Endothelial cell of umbilical vein (primary cell): ENCODE measurements around the gene CRYL1. TPM values are rescaled to one million over a fixed set of nuclear protein-coding genes. Genes with fewer than 3 reads are reported as not detected.

Source experiments
- BruUV-seq: library from RNA; stranded (reverse); fragments of 400-500 nt; replicated peaks from 2 replicates; lab custom pipeline; 2021; lab: Mats Ljungman, UMichigan
- CTCF ChIA-PET: fragments of 300-600, 350-600 bp; sonication (Branson Sonifier 250); formaldehyde crosslinking; loops from one replicate; lab custom pipeline; 2021; ENCODE audit warnings: antibody characterized with exemption, inconsistent platforms; lab: Charles Lee
- POLR2A ChIA-PET: fragments of 300-600, 350-600 bp; sonication (Branson Sonifier 250); formaldehyde crosslinking; loops from one replicate; lab custom pipeline; 2021; ENCODE audit warnings: antibody characterized with exemption, inconsistent platforms; lab: Charles Lee
- DNase-seq: peaks from one replicate; pipeline ENCODE4 v3.0.0-alpha.2; 2011; ENCODE audit warnings: low read depth, low spot score
- FAIRE-seq: peaks from 2 replicates; lab custom pipeline; 2011; peaks lifted over from hg19 to GRCh38; lab: Jason Lieb, UNC
- H2AFZ ChIP-seq: 2 replicates; pipeline ENCODE4 v1.6.0; 2012; ENCODE audit warnings: low read depth, low read length, control low read depth, inconsistent platforms
- H3K27ac ChIP-seq: 2 replicates; pipeline ENCODE4 v1.5.1; 2011; ENCODE audit warnings: low read depth, mild to moderate bottlenecking, control low read depth, low read length, moderate library complexity; ENCODE audit not compliant: insufficient read depth
- H3K27me3 ChIP-seq, 2 experiments: 2 replicates each; pipeline versions ENCODE4 v1.6.0 to v1.6.1; 2011; ENCODE audit warnings: low read length in 2 of 2, mixed read lengths in 1 of 2; ENCODE audit not compliant: control insufficient read depth in 2 of 2, insufficient read depth in 2 of 2
- H3K36me3 ChIP-seq, 2 experiments: 2 replicates in 1 of 2; 3 replicates in 1 of 2; pipeline ENCODE4 v1.5.1; 2011; ENCODE audit warnings: low read length in 2 of 2, mild to moderate bottlenecking in 1 of 2, moderate library complexity in 1 of 2; ENCODE audit not compliant: control insufficient read depth in 2 of 2, insufficient read depth in 2 of 2; ENCODE audit errors: extremely low read depth in 1 of 2
- H3K4me1 ChIP-seq: 3 replicates; pipeline ENCODE4 v1.5.1; 2011; ENCODE audit warnings: mild to moderate bottlenecking, low read length; ENCODE audit not compliant: control insufficient read depth, insufficient read depth; ENCODE audit errors: extremely low read depth
- H3K4me2 ChIP-seq: 2 replicates; pipeline ENCODE4 v1.6.1; 2011; ENCODE audit warnings: low read length, control low read depth, mixed read lengths; ENCODE audit not compliant: insufficient read depth
- H3K4me3 ChIP-seq, 3 experiments: fragments of 200-600 bp in 1 of 3; sonication (generic), shearing (Covaris generic) in 1 of 3; replicated peaks in 1 of 3; 2 replicates each; pipeline ENCODE4 v1.5.1; 2011 to 2016; ENCODE audit warnings: control low read depth in 3 of 3, low read length in 3 of 3, mild to moderate bottlenecking in 2 of 3, inconsistent platforms in 1 of 3, low read depth in 1 of 3, moderate library complexity in 1 of 3; ENCODE audit not compliant: insufficient read depth in 1 of 3
- H3K79me2 ChIP-seq: 2 replicates; pipeline ENCODE4 v1.6.0; 2012; ENCODE audit warnings: low read length, inconsistent platforms; ENCODE audit not compliant: control insufficient read depth, insufficient read depth
- H3K9ac ChIP-seq: replicated peaks from 2 replicates; pipeline ENCODE3; 2011; ENCODE audit warnings: low read length, control low read depth; ENCODE audit not compliant: insufficient read depth; ENCODE audit errors: extremely low read depth
- H3K9me1 ChIP-seq: replicated peaks from 3 replicates; pipeline ENCODE4 v1.6.0; 2011; ENCODE audit warnings: mild to moderate bottlenecking, low read length; ENCODE audit not compliant: control insufficient read depth, insufficient read depth; ENCODE audit errors: extremely low read depth
- H3K9me3 ChIP-seq: replicated peaks from 2 replicates; pipeline ENCODE4 v1.5.1; 2012; ENCODE audit warnings: low read length, inconsistent platforms; ENCODE audit not compliant: control insufficient read depth, insufficient read depth
- H4K20me1 ChIP-seq: replicated peaks from 2 replicates; pipeline ENCODE3; 2011; ENCODE audit warnings: mild to moderate bottlenecking, low read length; ENCODE audit not compliant: control insufficient read depth, insufficient read depth; ENCODE audit errors: extremely low read depth
- EZH2 ChIP-seq: IDR thresholded peaks from 2 replicates; pipeline ENCODE4 v1.6.1; 2012; ENCODE audit warnings: borderline replicate concordance, low read depth, mild to moderate bottlenecking, moderate library complexity, low read length, inconsistent platforms; ENCODE audit not compliant: severe bottlenecking
- FOS ChIP-seq: IDR thresholded peaks from 2 replicates; pipeline ENCODE4 v1.6.1; 2011; ENCODE audit warnings: mild to moderate bottlenecking, low read length, moderate library complexity, borderline replicate concordance; ENCODE audit not compliant: insufficient read depth
- GATA2 ChIP-seq: IDR thresholded peaks from 2 replicates; pipeline ENCODE4 v1.7.0; 2011; ENCODE audit warnings: low read depth, mild to moderate bottlenecking, moderate library complexity, mixed read lengths, low read length; ENCODE audit not compliant: insufficient read length, insufficient read depth
- JUN ChIP-seq: IDR thresholded peaks from 2 replicates; pipeline ENCODE4 v1.6.1; 2011; ENCODE audit warnings: borderline replicate concordance, low read depth; ENCODE audit not compliant: insufficient read length, insufficient read depth
- MYC ChIP-seq: IDR thresholded peaks from one replicate; pipeline ENCODE4 v1.6.1; 2011; ENCODE audit warnings: mild to moderate bottlenecking, low read depth, low read length
- POLR2A ChIP-seq: IDR thresholded peaks from 2 replicates; pipeline ENCODE4 v1.6.1; 2012; ENCODE audit warnings: low read depth, mild to moderate bottlenecking, control low read depth, low read length
- POLR2AphosphoS5 ChIP-seq: IDR thresholded peaks from 2 replicates; pipeline ENCODE4 v1.6.1; 2012; ENCODE audit warnings: low read depth, mild to moderate bottlenecking, control low read depth, low read length, moderate library complexity; ENCODE audit not compliant: insufficient read depth
- dilution Hi-C: fragments of 300-500 bp; cut with MboI; formaldehyde crosslinking; loops from one replicate; pipeline ENCODE4 v1.15.0; 2019; ENCODE audit warnings: low sequenced_read_pairs; ENCODE audit not compliant: extremely low pct_ligation_motif_present
- intact Hi-C: fragments of 100-400 bp; cut with micrococcal nuclease; formaldehyde crosslinking; loops from one replicate; pipeline ENCODE4 v1.10.0; 2022
- polyA plus RNA-seq, 4 experiments: library from polyadenylated mRNA; depleted of rRNA in 3 of 4; stranded (reverse) in 3 of 4; unstranded in 1 of 4; fragments of >200 nt; gene quantifications; 2 replicates each; pipeline versions ENCODE4 v1.2.1 to v1.2.3, GENCODE V29; 2011 to 2012; ENCODE audit warnings: missing spikeins in 1 of 4
- total RNA-seq: library from RNA; stranded (reverse); gene quantifications from 2 replicates; pipeline ENCODE4 v1.2.3, GENCODE V29; 2021
- TF ChIP-seq, protein P1 (sequence below), 2 donors: IDR thresholded peaks; 1 replicate in 1 of 2; 2 replicates in 1 of 2; pipeline ENCODE4 v1.5.1; 2011; ENCODE audit warnings: low read length in 2 of 2, mild to moderate bottlenecking in 2 of 2, moderate library complexity in 2 of 2, control low read depth in 1 of 2, inconsistent platforms in 1 of 2, low read depth in 1 of 2; ENCODE audit not compliant: insufficient read depth in 1 of 2; ENCODE audit errors: extremely low read depth in 1 of 2
- TF ChIP-seq, protein P2 (sequence below): IDR thresholded peaks from 2 replicates; pipeline ENCODE4 v1.6.1; 2011; ENCODE audit not compliant: insufficient read depth, insufficient read length

Gene CRYL1
- total and polyA plus RNA-seq, 2 donors (not counting 3 experiments of a cell fraction or from before 2014, with no cell fraction given) = 13.9 to 39.0 TPM

DNA sequence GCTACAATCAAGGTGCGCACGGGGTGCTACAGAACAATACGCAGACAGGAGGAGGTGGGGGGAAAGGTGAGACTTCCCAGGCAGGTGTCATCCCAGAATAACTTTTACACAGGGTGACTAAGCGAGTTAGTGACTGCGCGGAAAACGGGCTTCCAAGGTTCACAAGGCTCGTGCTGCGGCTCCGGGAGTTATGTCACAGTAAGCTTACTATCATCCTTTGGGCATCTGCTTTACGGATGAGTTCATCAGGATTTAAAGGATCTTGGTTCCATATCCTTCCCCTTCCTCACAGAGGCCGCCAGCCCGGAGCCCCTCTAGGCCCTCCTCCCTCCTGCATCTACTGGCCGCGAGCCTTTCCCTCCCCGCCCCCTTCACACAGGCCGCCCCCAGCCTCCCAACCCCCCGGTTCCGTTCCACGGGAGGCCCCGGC, 40.8 kb upstream of the CRYL1 start:
- dilution Hi-C loops (no loop called here), intact Hi-C loops (loop anchor here (2.0 to 5.0 kb wide), 5 partner anchors 41 to 336 kb away; partner anchors contain the start of genes IL17D and XPO4)
- Histone ChIP-seq H3K27me3 (no peaks in the 10 kb centered on the region), H3K27ac (peak overlapping the region; percentile 85), H3K4me1 (peaks cover 8% of the 10 kb centered on the region), H3K9ac (peak overlapping the region; percentile 92), H3K4me3 (peak overlapping the region; percentile 22 to 74 (median 70)), H3K79me2 (no peaks in the 10 kb centered on the region), H3K36me3 (no peaks in the 10 kb centered on the region), H3K4me2 (peak overlapping the region; percentile 90), H4K20me1 (no peaks in the 10 kb centered on the region), H2AFZ (peak overlapping the region; percentile 45), H3K9me1 (no peaks in the 10 kb centered on the region), H3K9me3 (no peaks in the 10 kb centered on the region)
- TF ChIP-seq POLR2A (peak; percentile 20), GATA2 (no peak)
- CTCF ChIA-PET = no interaction called here
- DNase-seq (no peak), FAIRE-seq (no peak)
- POLR2A ChIA-PET = no interaction called here
- BruUV-seq = TSS peak; percentile 77

DNA sequence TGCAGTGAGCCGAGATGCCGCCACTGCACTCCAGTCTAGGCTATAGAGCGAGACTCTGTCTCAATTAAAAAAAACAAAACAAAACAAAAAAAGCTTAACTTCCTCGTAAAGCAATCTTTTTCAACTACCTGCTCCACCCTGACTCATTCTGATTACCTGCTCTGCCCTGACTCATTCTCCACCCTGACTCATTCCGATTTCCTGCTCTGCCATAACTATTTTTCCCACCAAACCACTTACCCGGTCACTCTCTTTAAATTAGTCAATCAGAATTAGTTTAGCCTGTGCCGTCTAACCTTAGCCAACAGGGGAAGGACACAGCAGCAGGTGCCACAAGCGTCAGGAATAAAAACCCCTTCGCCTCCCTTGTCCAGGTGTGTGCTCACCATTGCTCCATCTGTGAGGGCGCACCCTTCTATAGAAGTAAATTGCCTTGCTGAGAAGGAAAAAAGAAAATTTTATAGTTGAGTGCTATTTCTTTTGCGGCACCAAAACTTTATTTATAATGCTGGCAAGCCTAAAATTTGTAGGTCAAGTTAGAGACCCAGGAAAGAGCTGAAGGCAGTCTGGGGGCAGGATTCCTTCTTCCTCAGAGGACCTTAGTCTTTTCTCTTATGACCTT, 39.6 kb upstream of the CRYL1 start:
- no peak overlapping the region for H3K27ac ChIP-seq
- no peak for FAIRE-seq
- dilution Hi-C loops = no loop called here
- intact Hi-C loops = loop anchor here (5.0 kb wide), 2 partner anchors 42 to 262 kb away; no protein-coding TSS in a partner anchor
- no peak overlapping the region for H3K9ac ChIP-seq
- H4K20me1 ChIP-seq = no peaks in the 10 kb centered on the region
- TF ChIP-seq JUN = no peak
- TF ChIP-seq EZH2 = no peak
- no peak for TF ChIP-seq GATA2
- no peak for TF ChIP-seq POLR2A
- no peak for TF ChIP-seq POLR2AphosphoS5
- TF ChIP-seq, protein P1, sequence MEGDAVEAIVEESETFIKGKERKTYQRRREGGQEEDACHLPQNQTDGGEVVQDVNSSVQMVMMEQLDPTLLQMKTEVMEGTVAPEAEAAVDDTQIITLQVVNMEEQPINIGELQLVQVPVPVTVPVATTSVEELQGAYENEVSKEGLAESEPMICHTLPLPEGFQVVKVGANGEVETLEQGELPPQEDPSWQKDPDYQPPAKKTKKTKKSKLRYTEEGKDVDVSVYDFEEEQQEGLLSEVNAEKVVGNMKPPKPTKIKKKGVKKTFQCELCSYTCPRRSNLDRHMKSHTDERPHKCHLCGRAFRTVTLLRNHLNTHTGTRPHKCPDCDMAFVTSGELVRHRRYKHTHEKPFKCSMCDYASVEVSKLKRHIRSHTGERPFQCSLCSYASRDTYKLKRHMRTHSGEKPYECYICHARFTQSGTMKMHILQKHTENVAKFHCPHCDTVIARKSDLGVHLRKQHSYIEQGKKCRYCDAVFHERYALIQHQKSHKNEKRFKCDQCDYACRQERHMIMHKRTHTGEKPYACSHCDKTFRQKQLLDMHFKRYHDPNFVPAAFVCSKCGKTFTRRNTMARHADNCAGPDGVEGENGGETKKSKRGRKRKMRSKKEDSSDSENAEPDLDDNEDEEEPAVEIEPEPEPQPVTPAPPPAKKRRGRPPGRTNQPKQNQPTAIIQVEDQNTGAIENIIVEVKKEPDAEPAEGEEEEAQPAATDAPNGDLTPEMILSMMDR (IDR thresholded peaks at IDR 0.05; ENCODE audit: extremely low read depth in 1 of 2, insufficient read depth in 1 of 2, low read depth in 1 of 2, low read length in 2 of 2) = no peak
- TF ChIP-seq FOS = no peak
- TF ChIP-seq, protein P2, sequence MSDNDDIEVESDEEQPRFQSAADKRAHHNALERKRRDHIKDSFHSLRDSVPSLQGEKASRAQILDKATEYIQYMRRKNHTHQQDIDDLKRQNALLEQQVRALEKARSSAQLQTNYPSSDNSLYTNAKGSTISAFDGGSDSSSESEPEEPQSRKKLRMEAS = no peak
- TF ChIP-seq MYC = no peak
- no peaks in the 10 kb centered on the region for H3K27me3 ChIP-seq
- H3K9me1 ChIP-seq = no peaks in the 10 kb centered on the region
- peaks cover 8% of the 10 kb centered on the region for H3K4me1 ChIP-seq
- no peaks in the 10 kb centered on the region for H3K9me3 ChIP-seq
- no peaks in the 10 kb centered on the region for H3K36me3 ChIP-seq
- ChIA-PET POLR2A (no interaction called here), CTCF (interaction anchor here (1.4 kb wide), 1 partner anchor 15 kb away, joined by 3 read pairs; no protein-coding TSS in a partner anchor)
- DNase-seq = peak; percentile 10
- BruUV-seq = no TSS peak
- H2AFZ ChIP-seq = no peak overlapping the region
- no peak overlapping the region for H3K4me2 ChIP-seq
- no peaks in the 10 kb centered on the region for H3K79me2 ChIP-seq
- no peak overlapping the region for H3K4me3 ChIP-seq
